ENCODE measurements around the gene SBK2. TPM values are rescaled to one million over a fixed set of nuclear protein-coding genes. Genes with fewer than 3 reads are reported as not detected.

SBK2 gene
- total and polyA plus RNA-seq, 8 donors: not detected

DNA sequence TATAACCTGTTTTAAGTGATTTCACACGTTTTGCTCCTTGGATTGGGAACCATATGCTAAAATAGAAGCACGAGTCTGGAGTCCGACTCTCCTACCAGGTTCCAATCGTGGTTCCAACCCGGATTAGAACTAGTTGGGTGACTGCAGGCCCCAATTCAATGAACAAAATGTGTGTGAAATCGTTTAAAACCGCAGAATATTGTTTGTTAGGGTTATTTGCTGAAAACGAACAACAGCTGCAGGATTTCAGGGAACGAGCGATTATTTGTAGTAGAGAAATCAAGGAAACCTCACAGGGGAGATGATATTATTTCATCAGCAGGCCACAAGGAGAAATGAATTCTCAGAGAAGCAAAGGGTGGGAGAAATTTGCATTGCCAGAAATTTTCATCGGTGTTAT is 32.0 kb downstream of the SBK2 start:
- Histone ChIP-seq H3K4me1 (peaks cover 0 to 12% (median 10%) of the 10 kb centered on the region in 4 donors), H3K4me3 (no peak overlapping the region), H3K27ac (no peak overlapping the region), H3K27me3 (no peaks in the 10 kb centered on the region), H3K9me3 (no peaks in the 10 kb centered on the region), H3K36me3 (peaks cover 0 to 20% (median 8%) of the 10 kb centered on the region in 4 donors)
- DNase-seq: no peak
- no peak for TF ChIP-seq POLR2A (IDR thresholded peaks at IDR 0.05)
- 80 to 85% (median 83%) methylated on average over 11 of the region's 11 CpGs for WGBS, 5 donors
- intact Hi-C loops (cut with DNase I; ENCODE audit: low total_unique reads): loop anchor here (5.0 kb wide), 1 partner anchor 38 kb away; no protein-coding TSS in a partner anchor

GRCh38 chr19:55504252-55504603 is 32.7 kb downstream of the SBK2 start:
- peak overlapping the region; percentile 44 to 47 (median 46) for H3K4me3 ChIP-seq
- TF ChIP-seq CTCF (IDR thresholded peaks at IDR 0.05): no peak
- no peak for TF ChIP-seq EP300 (IDR thresholded peaks at IDR 0.05)
- no peak for TF ChIP-seq POLR2A (IDR thresholded peaks at IDR 0.05)
- TF ChIP-seq POLR2AphosphoS5 (IDR thresholded peaks at IDR 0.05): no peak
- H3K27ac ChIP-seq: peak overlapping the region in 4 of 5 donors; percentile 68 to 88 (median 84)
- no peak for DNase-seq
- peaks cover 0 to 15% (median 10%) of the 10 kb centered on the region in 4 donors for H3K4me1 ChIP-seq
- H3K9me3 ChIP-seq: no peaks in the 10 kb centered on the region
- H3K36me3 ChIP-seq: peaks cover 0 to 27% (median 10%) of the 10 kb centered on the region in 4 donors
- H3K27me3 ChIP-seq: no peaks in the 10 kb centered on the region
- intact Hi-C loops (cut with DNase I; ENCODE audit: low total_unique reads): loop anchor here (5.0 kb wide), 1 partner anchor 37 kb away; no protein-coding TSS in a partner anchor
- 27 to 37% (median 30%) methylated on average over 13 of the region's 13 CpGs for WGBS, 5 donors

DNA sequence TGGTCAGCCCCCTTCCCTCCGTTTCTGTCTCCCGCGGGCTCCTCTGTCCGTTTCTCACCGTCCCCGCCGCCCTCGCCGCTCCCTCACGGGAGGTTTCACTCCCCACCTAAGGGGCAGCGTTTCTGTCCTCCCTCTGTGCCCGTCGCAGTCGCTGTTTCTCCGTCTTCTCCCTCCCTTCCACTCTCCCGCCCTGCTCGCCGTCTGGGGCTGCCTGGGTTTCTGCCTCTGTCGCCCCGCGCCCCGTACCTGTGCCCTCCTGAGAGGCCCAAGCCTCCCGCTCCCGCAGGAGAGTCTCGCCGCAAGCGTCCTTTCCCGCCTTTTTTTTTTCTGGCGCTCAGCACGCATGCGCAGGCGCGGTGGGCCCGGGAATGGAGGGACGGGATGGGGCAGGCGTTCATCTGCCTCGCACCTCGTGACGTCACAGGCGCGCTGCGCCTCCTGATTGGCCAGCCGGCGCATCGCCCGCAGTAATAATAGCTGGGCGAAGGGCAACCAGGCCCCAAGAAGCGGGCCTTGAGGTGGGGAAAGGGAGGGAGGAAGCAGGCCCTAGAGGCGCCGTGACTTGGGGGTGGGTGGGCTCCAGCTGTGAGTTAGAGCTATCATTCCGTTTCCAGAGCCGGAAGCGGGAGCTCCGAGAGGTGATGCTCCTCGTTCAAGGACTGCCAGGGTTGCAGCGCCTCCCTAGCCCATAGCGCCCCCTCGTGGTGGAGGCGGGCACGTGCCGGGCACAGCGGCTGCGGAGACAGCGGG is 33.3 kb downstream of the SBK2 start:
- no peaks in the 10 kb centered on the region for H3K9me3 ChIP-seq
- DNase-seq: peak; percentile 96 to 97
- WGBS, 5 donors: 10 to 15% (median 12%) methylated on average over 60 to 64 of the region's 64 CpGs
- H3K27ac ChIP-seq: peak overlapping the region; percentile 49 to 88 (median 83)
- H3K4me1 ChIP-seq: peaks cover 0 to 21% (median 10%) of the 10 kb centered on the region in 4 donors
- H3K4me3 ChIP-seq: peak overlapping the region; percentile 44 to 47 (median 46)
- H3K27me3 ChIP-seq: no peaks in the 10 kb centered on the region
- TF ChIP-seq POLR2AphosphoS5 (IDR thresholded peaks at IDR 0.05): peak in 1 of 3 donors; percentile 55
- TF ChIP-seq EP300 (IDR thresholded peaks at IDR 0.05): no peak
- TF ChIP-seq CTCF (IDR thresholded peaks at IDR 0.05): peak in 6 of 7 experiments; percentile 85 to 99 (median 98)
- TF ChIP-seq POLR2A (IDR thresholded peaks at IDR 0.05): no peak
- H3K36me3 ChIP-seq: peaks cover 0 to 32% (median 12%) of the 10 kb centered on the region in 4 donors
- intact Hi-C loops (cut with DNase I; ENCODE audit: low total_unique reads): loop anchor here (5.0 kb wide), 1 partner anchor 36 kb away; no protein-coding TSS in a partner anchor

DNA sequence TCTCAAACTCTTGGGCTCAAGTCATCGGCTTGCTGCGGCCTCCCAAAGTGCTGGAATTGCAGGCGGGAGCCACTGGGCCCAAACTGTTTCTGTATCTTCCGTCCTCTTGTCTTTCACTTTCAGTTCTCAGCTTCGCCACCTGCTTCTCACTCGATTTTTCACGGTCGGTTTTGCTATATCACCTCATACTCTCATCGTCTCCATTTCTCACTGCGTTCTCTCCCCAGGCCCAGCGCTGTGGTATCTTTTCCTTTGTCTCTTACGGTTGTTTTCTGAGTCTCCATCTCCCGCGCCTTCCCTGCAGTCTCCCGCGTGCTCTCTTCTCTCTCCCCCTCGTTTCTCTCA is 33.8 kb downstream of the SBK2 start:
- peak overlapping the region; percentile 44 to 47 (median 46) for H3K4me3 ChIP-seq
- H3K27me3 ChIP-seq: no peaks in the 10 kb centered on the region
- no peak overlapping the region for H3K27ac ChIP-seq
- no peak for TF ChIP-seq POLR2AphosphoS5 (IDR thresholded peaks at IDR 0.05)
- no peak for TF ChIP-seq POLR2A (IDR thresholded peaks at IDR 0.05)
- TF ChIP-seq CTCF (IDR thresholded peaks at IDR 0.05): no peak
- no peak for TF ChIP-seq EP300 (IDR thresholded peaks at IDR 0.05)
- 75 to 87% (median 81%) methylated on average over 17 of the region's 17 CpGs for WGBS, 5 donors
- peaks cover 0 to 26% (median 10%) of the 10 kb centered on the region in 4 donors for H3K4me1 ChIP-seq
- H3K9me3 ChIP-seq: no peaks in the 10 kb centered on the region
- H3K36me3 ChIP-seq: peaks cover 0 to 37% (median 13%) of the 10 kb centered on the region in 4 donors
- no peak for DNase-seq
- intact Hi-C loops (cut with DNase I; ENCODE audit: low total_unique reads): loop anchor here (5.0 kb wide), 1 partner anchor 36 kb away; no protein-coding TSS in a partner anchor
